ENCODE results near the gene NFATC2. TPM values are rescaled to one million over a fixed set of nuclear protein-coding genes. Genes with fewer than 3 reads are reported as not detected.
A peak's percentile ranks its signal among the peaks of the same experiment; 100 is the strongest.

The NFATC2 gene
- total RNA-seq, 2 experiments from 2014 or later, result 32.5 to 33.2 TPM

GRCh38 chr20:51410586-51411325 is 131.8 kb downstream of the NFATC2 start:
- Histone ChIP-seq H3K27me3 (ENCODE audit: control insufficient read depth in 1 of 2, insufficient read depth in 2 of 2, low read length in 2 of 2) (no peaks in the 10 kb centered on the region), H3K27ac (ENCODE audit: low read depth in 1 of 2, low read length in 2 of 2) (no peak overlapping the region), H3K9me3 (ENCODE audit: control insufficient read depth in 1 of 2, insufficient read depth in 1 of 2, low read length in 2 of 2) (no peaks in the 10 kb centered on the region), H3K4me1 (ENCODE audit: insufficient read depth, low read length) (peaks cover 77% of the 10 kb centered on the region), H3K4me3 (ENCODE audit: low read length) (no peak overlapping the region), H3K36me3 (ENCODE audit: insufficient read depth, low read length) (peaks cover 55% of the 10 kb centered on the region)
- TF ChIP-seq, protein P1, sequence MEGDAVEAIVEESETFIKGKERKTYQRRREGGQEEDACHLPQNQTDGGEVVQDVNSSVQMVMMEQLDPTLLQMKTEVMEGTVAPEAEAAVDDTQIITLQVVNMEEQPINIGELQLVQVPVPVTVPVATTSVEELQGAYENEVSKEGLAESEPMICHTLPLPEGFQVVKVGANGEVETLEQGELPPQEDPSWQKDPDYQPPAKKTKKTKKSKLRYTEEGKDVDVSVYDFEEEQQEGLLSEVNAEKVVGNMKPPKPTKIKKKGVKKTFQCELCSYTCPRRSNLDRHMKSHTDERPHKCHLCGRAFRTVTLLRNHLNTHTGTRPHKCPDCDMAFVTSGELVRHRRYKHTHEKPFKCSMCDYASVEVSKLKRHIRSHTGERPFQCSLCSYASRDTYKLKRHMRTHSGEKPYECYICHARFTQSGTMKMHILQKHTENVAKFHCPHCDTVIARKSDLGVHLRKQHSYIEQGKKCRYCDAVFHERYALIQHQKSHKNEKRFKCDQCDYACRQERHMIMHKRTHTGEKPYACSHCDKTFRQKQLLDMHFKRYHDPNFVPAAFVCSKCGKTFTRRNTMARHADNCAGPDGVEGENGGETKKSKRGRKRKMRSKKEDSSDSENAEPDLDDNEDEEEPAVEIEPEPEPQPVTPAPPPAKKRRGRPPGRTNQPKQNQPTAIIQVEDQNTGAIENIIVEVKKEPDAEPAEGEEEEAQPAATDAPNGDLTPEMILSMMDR (IDR thresholded peaks at IDR 0.05), result no peak
- Mint-ChIP-seq H3K27ac (peak overlapping the region; percentile 80), H3K36me3 (ENCODE audit: low read depth) (peaks cover 85% of the 10 kb centered on the region), H3K4me3 (no peak overlapping the region), H3K27me3 (no peaks in the 10 kb centered on the region), H3K4me1 (ENCODE audit: low read depth) (peaks cover 37% of the 10 kb centered on the region), H3K9me3 (no peaks in the 10 kb centered on the region)
- DNase-seq (no peak), ATAC-seq (ENCODE audit: poor library complexity) (no peak)
- ChIA-PET POLR2A (no interaction called here), CTCF (interaction anchor here (0.8 to 1.9 kb wide), 2 partner anchors 25 to 131 kb away, joined by 3 to 5 read pairs; partner anchors contain the start of gene NFATC2)
- intact Hi-C loops (cut with DNase I, micrococcal nuclease), result no loop called here

DNA sequence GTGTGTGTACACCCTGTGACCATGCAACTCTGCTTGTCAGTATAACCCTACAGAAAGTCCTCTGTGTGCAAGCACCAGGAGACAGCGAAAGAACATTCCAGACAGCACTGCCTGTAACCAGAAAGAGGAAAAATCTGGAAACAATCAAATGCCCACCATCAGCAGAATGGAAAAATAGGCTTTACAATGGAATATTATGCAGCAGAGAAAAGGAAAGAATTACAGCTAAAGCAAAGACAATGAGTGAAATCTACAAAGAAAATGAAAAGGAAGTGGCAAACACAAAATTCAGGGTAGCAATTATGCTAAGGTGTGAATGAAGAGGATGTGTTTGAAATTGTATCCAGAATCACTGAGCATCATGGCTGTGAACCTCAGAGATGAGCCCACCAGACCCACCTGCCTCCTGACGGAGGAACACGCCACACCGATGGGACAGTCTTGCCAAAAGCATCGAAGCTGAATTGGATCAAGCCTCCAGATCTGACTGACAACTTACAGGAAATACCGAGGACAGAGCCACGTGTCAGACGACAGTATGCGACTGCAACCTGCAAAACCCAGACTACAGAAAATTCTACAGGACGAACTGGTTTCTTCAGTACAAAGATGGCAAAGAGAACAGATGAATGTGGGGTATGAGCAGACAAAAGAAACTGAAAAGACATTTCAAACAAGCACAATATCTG is 133.2 kb downstream of the NFATC2 start:
- peaks cover 77% of the 10 kb centered on the region for H3K4me1 ChIP-seq (ENCODE audit: insufficient read depth, low read length)
- DNase-seq (peak in 2 of 14 experiments; percentile 36 to 43), ATAC-seq (ENCODE audit: poor library complexity) (no peak)
- Mint-ChIP-seq H3K9me3 (peaks cover 2% of the 10 kb centered on the region), H3K27ac (peak overlapping the region; percentile 62), H3K27me3 (no peaks in the 10 kb centered on the region), H3K4me3 (no peak overlapping the region), H3K4me1 (ENCODE audit: low read depth) (peaks cover 39% of the 10 kb centered on the region), H3K36me3 (ENCODE audit: low read depth) (peaks cover 89% of the 10 kb centered on the region)
- intact Hi-C loops (cut with DNase I, micrococcal nuclease), result no loop called here
- CTCF ChIA-PET, result no interaction called here
- H3K9me3 ChIP-seq (ENCODE audit: control insufficient read depth in 1 of 2, insufficient read depth in 1 of 2, low read length in 2 of 2), result no peaks in the 10 kb centered on the region
- no peak overlapping the region for H3K4me3 ChIP-seq (ENCODE audit: low read length)
- H3K27me3 ChIP-seq (ENCODE audit: control insufficient read depth in 1 of 2, insufficient read depth in 2 of 2, low read length in 2 of 2), result no peaks in the 10 kb centered on the region
- POLR2A ChIA-PET, result no interaction called here
- H3K36me3 ChIP-seq (ENCODE audit: insufficient read depth, low read length), result peaks cover 59% of the 10 kb centered on the region
- H3K27ac ChIP-seq (ENCODE audit: low read depth in 1 of 2, low read length in 2 of 2), result no peak overlapping the region
- TF ChIP-seq, protein P1 (IDR thresholded peaks at IDR 0.05), result no peak

- Histone ChIP-seq H3K9me3 (ENCODE audit: control insufficient read depth in 1 of 2, insufficient read depth in 1 of 2, low read length in 2 of 2) (no peaks in the 10 kb centered on the region), H3K27ac (ENCODE audit: low read depth in 1 of 2, low read length in 2 of 2) (peak overlapping the region; percentile 87 to 90), H3K27me3 (ENCODE audit: control insufficient read depth in 1 of 2, insufficient read depth in 2 of 2, low read length in 2 of 2) (no peaks in the 10 kb centered on the region), H3K4me1 (ENCODE audit: insufficient read depth, low read length) (peaks cover 89% of the 10 kb centered on the region), H3K4me3 (ENCODE audit: low read length) (no peak overlapping the region), H3K36me3 (ENCODE audit: insufficient read depth, low read length) (peaks cover 41% of the 10 kb centered on the region)
- ChIA-PET POLR2A (interaction anchor here (0.7 to 1.8 kb wide), 16 partner anchors 8 to 473 kb away, joined by 3 to 13 read pairs (median 5); partner anchors contain the start of genes ADNP and NFATC2), CTCF (interaction anchor here (1.0 to 2.2 kb wide), 10 partner anchors 8 to 190 kb away, joined by 3 to 15 read pairs (median 4); no protein-coding TSS in a partner anchor)
- intact Hi-C loops (cut with DNase I, micrococcal nuclease), result loop anchor here (2.0 to 5.0 kb wide), 3 partner anchors 20 to 138 kb away; partner anchors contain the start of gene NFATC2 (in 1 of the 2)
- H3K27ac Mint-ChIP-seq, result peak overlapping the region; percentile 99
- peak overlapping the region; percentile 43 for H3K4me3 Mint-ChIP-seq
- no peaks in the 10 kb centered on the region for H3K27me3 Mint-ChIP-seq
- peaks cover 65% of the 10 kb centered on the region for H3K36me3 Mint-ChIP-seq (ENCODE audit: low read depth)
- peaks cover 64% of the 10 kb centered on the region for H3K4me1 Mint-ChIP-seq (ENCODE audit: low read depth)
- ATAC-seq (ENCODE audit: poor library complexity), result peak; percentile 79
- DNase-seq, result peak; percentile 69 to 97 (median 82)
- TF ChIP-seq, protein P1 (IDR thresholded peaks at IDR 0.05), result no peak
- H3K9me3 Mint-ChIP-seq, result peaks cover 2% of the 10 kb centered on the region
Observed at GRCh38 chr20:51404297-51405060, 138.0 kb downstream of the NFATC2 start.
